Spleen (tissue), 7 donors: ENCODE data around the gene PLCB4.

Experiments used
- POLR2A ChIP-seq, 3 donors: fragments of 450-650 bp; IDR thresholded peaks; one replicate each; pipeline ENCODE4 v1.5.1; 2017; ENCODE audit warnings: antibody characterized with exemption in 3 of 3, mild to moderate bottlenecking in 1 of 3
- TF ChIP-seq, protein P1 (sequence below), 11 experiments: fragments of 200-600 bp in 7 of 11; fragments of 450-650 bp in 4 of 11; sonication (generic) in 4 of 11; IDR thresholded peaks in 8 of 11; conservative IDR thresholded peaks in 3 of 11; 1 replicate in 7 of 11; 2 replicates in 4 of 11; pipeline versions ENCODE4 v1.4.0 to v1.8.0; 2016 to 2021; ENCODE audit warnings: antibody characterized with exemption in 11 of 11, inconsistent platforms in 4 of 11, mild to moderate bottlenecking in 1 of 11
- donor health status: DM: no; HTN: no; CAD: no; lungs with moderate emphysema.
- donor health status: DM: no; HTN: no; CAD: no.
- donor health status: DM: no; HTN: no; CAD: no.

DNA sequence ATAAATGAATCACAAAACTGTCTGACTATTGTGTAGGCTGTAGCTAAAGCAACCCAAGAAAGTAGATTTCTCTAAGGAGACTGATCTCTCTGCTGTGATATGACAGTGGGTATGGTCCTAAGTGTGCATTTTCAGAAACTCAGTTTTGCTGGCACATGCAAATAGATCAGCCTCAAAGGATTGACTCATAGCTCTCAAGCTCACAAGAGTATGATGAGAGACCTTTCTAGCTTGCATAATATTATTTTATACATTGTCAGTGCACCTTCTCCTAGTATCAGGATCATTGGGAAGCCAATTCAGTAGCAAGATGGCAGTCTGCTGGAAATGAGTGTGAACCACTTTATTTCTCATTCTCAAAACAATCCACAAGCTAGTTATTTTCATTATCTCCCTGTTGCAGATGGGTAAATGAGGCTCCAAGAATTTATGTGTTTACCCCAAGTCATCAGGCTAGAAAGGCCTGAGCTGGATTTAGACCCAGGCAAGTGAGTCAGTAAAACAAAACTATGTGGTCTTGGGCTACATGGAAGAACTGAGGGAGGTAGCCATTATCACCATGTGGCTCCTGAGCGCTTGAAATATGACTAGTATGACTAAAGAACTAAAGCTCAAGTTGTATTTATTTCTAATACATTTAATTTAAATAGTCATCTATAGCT, 27.9 kb upstream of the PLCB4 start:
- TF ChIP-seq, protein P1, sequence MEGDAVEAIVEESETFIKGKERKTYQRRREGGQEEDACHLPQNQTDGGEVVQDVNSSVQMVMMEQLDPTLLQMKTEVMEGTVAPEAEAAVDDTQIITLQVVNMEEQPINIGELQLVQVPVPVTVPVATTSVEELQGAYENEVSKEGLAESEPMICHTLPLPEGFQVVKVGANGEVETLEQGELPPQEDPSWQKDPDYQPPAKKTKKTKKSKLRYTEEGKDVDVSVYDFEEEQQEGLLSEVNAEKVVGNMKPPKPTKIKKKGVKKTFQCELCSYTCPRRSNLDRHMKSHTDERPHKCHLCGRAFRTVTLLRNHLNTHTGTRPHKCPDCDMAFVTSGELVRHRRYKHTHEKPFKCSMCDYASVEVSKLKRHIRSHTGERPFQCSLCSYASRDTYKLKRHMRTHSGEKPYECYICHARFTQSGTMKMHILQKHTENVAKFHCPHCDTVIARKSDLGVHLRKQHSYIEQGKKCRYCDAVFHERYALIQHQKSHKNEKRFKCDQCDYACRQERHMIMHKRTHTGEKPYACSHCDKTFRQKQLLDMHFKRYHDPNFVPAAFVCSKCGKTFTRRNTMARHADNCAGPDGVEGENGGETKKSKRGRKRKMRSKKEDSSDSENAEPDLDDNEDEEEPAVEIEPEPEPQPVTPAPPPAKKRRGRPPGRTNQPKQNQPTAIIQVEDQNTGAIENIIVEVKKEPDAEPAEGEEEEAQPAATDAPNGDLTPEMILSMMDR (IDR thresholded peaks at IDR 0.05 in 8 of 11, conservative IDR thresholded peaks at IDR 0.05 in 3 of 11), result no peak
- no peak for TF ChIP-seq POLR2A (IDR thresholded peaks at IDR 0.05)
